GM12878 (cell line): ENCODE results near the gene AJUBA. TPM values are rescaled to one million over a fixed set of nuclear protein-coding genes. Genes with fewer than 3 reads are reported as not detected.
A peak's percentile ranks its signal among the peaks of the same experiment; 100 is the strongest.

Source experiments
- ATF2 ChIP-seq: IDR thresholded peaks from 2 replicates; pipeline ENCODE4 v1.6.1; 2012; ENCODE audit warnings: low read length, inconsistent platforms
- CEBPZ ChIP-seq: fragments of 150-350 bp; IDR thresholded peaks from 2 replicates; pipeline ENCODE4 v1.6.1; 2016; ENCODE audit warnings: low read depth, low read length
- CHD2 ChIP-seq: IDR thresholded peaks from 2 replicates; pipeline ENCODE4 v1.6.1; 2011; ENCODE audit warnings: low read depth, low read length, improper control_type of control experiment, borderline replicate concordance
- E4F1 ChIP-seq: fragments of 450-650 bp; IDR thresholded peaks from 2 replicates; pipeline ENCODE4 v1.6.1; 2018; ENCODE audit warnings: borderline replicate concordance, mild to moderate bottlenecking; ENCODE audit not compliant: partially characterized antibody
- EED ChIP-seq: sonication (generic); IDR thresholded peaks from 2 replicates; pipeline ENCODE4 v1.6.1; 2016; ENCODE audit warnings: antibody characterized with exemption, low read depth
- EGR1 ChIP-seq, 2 experiments: IDR thresholded peaks; 1 replicate in 1 of 2; 2 replicates in 1 of 2; pipeline ENCODE4 v1.6.1; 2011 to 2012; ENCODE audit warnings: low read depth in 2 of 2, low read length in 2 of 2, borderline replicate concordance in 1 of 2, mild to moderate bottlenecking in 1 of 2, moderate library complexity in 1 of 2
- HCFC1 ChIP-seq: fragments of 150-350 bp; IDR thresholded peaks from 2 replicates; pipeline ENCODE4 v1.6.1; 2014; ENCODE audit warnings: low read length
- MTA3 ChIP-seq: IDR thresholded peaks from 2 replicates; pipeline ENCODE4 v1.6.1; 2012; ENCODE audit warnings: low read length, inconsistent platforms, borderline replicate concordance
- MYC ChIP-seq: IDR thresholded peaks from 2 replicates; pipeline ENCODE4 v1.6.1; 2011; ENCODE audit warnings: mild to moderate bottlenecking, low read length, moderate library complexity, inconsistent platforms; ENCODE audit not compliant: insufficient read depth, insufficient replicate concordance, insufficient read length, severe bottlenecking
- PAX8 ChIP-seq: fragments of 450-650 bp; IDR thresholded peaks from 2 replicates; pipeline ENCODE4 v1.6.1; 2017; ENCODE audit warnings: mild to moderate bottlenecking, moderate library complexity
- PKNOX1 ChIP-seq: fragments of 450-650 bp; IDR thresholded peaks from 2 replicates; pipeline ENCODE4 v1.6.1; 2016; ENCODE audit warnings: mild to moderate bottlenecking
- RAD21 ChIP-seq: IDR thresholded peaks from 2 replicates; pipeline ENCODE4 v1.6.1; 2011; ENCODE audit warnings: mild to moderate bottlenecking, low read depth, low read length, moderate library complexity; ENCODE audit not compliant: insufficient read depth
- RAD51 ChIP-seq: fragments of 450-650 bp; IDR thresholded peaks from 2 replicates; pipeline ENCODE4 v1.6.1; 2016; ENCODE audit warnings: moderate library complexity, mild to moderate bottlenecking, inconsistent platforms
- RB1 ChIP-seq: fragments of 450-650 bp; formaldehyde crosslinking; IDR thresholded peaks from 2 replicates; pipeline ENCODE4 v1.6.1; 2017; ENCODE audit warnings: mild to moderate bottlenecking, borderline replicate concordance
- SMC3 ChIP-seq: IDR thresholded peaks from 2 replicates; pipeline ENCODE4 v1.6.1; 2011; ENCODE audit warnings: low read length, improper control_type of control experiment, borderline replicate concordance
- TCF12 ChIP-seq: IDR thresholded peaks from 2 replicates; pipeline ENCODE4 v1.6.1; 2011; ENCODE audit warnings: low read depth, mild to moderate bottlenecking, low read length
- TCF3 ChIP-seq: IDR thresholded peaks from 2 replicates; pipeline ENCODE4 v1.6.1; 2012; ENCODE audit warnings: low read depth, mild to moderate bottlenecking, low read length, borderline replicate concordance; ENCODE audit not compliant: insufficient read depth
- YBX1 ChIP-seq: fragments of 450-650 bp; IDR thresholded peaks from 2 replicates; pipeline ENCODE4 v1.6.1; 2016; ENCODE audit warnings: antibody characterized with exemption
- ZNF274 ChIP-seq: IDR thresholded peaks from one replicate; pipeline ENCODE4 v1.8.0; 2011; ENCODE audit not compliant: insufficient read length, insufficient read depth
- polyA plus RNA-seq, 11 experiments: library from polyadenylated mRNA; depleted of rRNA in 4 of 11; unstranded in 6 of 11; stranded (reverse) in 5 of 11; fragments of >200 nt; fragmentation: Nextera tagmentation in 4 of 11; fragmentation: Illumina TruSeq in 1 of 11; extraction: Ambion mirVana in 4 of 11; extraction: Trizol in 1 of 11; gene quantifications; 1 replicate in 1 of 11; 2 replicates in 10 of 11; pipeline versions ENCODE4 v1.2.1 to v1.2.3, GENCODE V29; 2011 to 2016; ENCODE audit warnings: inconsistent platforms in 2 of 11, missing spikeins in 2 of 11, low read depth in 1 of 11
- total RNA-seq, 4 experiments: library from RNA; depleted of rRNA in 3 of 4; stranded (reverse); fragments of >200 nt in 3 of 4; fragmentation: Illumina TruSeq in 1 of 4; extraction: Trizol in 1 of 4; gene quantifications; 2 replicates each; pipeline versions ENCODE4 v1.2.1 to v1.2.3, GENCODE V29; 2013 to 2021
- TF ChIP-seq, protein P1 (sequence below): IDR thresholded peaks from 2 replicates; pipeline ENCODE4 v1.6.1; 2011; ENCODE audit warnings: borderline replicate concordance, low read depth, mild to moderate bottlenecking, moderate library complexity, mixed read lengths, low read length; ENCODE audit not compliant: insufficient read depth; ENCODE audit errors: extremely low read length

Gene AJUBA
- total and polyA plus RNA-seq, 10 of the 15 experiments (the other 5 are each of a cell fraction or from before 2014, with no cell fraction given) = 0.03 to 18.1 (median 0.36) TPM; not detected in 1

DNA sequence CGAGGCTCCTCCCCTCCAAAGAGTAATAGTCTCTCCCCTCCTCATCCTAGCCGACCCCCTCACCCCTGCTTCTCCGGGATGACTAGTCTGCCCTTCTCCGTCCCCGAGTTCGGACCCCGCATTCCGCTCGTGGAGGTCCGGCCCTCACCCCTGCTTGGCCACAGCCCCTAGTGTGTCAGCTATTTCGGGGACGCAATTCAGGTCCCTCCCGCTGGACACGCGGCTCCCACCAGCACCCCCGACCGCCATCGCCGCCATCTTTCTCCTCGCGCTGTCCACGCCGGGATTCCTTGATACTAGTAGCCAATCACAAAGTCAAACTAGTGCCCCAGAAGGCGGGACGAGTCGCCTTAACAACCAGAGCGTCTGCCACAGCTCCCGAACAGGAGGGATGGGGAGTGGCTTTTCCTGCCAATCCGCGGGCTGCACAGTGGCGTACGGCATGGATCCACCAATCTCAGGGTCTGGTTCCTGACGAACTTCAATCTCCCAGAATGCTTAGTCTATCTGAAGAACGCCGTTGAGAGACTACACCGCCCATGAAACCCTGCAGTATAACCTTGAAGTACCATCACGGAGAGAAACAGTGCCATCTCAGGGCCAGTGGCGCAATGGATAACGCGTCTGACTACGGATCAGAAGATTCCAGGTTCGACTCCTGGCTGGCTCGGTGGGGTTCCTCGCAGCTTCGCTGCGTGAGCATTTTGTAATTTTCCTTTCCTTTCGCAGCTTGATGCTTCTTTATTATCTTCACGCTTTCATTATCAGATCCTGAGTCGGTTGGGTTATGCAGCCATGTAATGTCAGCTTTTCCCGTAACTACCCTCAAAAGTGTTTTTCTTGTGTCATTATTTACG is 53.0 kb downstream of the AJUBA start, which contains the start of gene PRMT5 (continued):
- TF ChIP-seq E4F1 = no peak
- no peak for TF ChIP-seq TCF12
- TF ChIP-seq MYC = peak; percentile 42
- TF ChIP-seq PKNOX1 = peak; percentile 93
- no peak for TF ChIP-seq PAX8
- peak; percentile 68; the same call in 1 of the 2 replicates for TF ChIP-seq RB1
- no peak for TF ChIP-seq EGR1 (IDR thresholded peaks at IDR 0.05; ENCODE audit: borderline replicate concordance in 1 of 2, low read depth in 2 of 2, low read length in 2 of 2)
- TF ChIP-seq, protein P1, sequence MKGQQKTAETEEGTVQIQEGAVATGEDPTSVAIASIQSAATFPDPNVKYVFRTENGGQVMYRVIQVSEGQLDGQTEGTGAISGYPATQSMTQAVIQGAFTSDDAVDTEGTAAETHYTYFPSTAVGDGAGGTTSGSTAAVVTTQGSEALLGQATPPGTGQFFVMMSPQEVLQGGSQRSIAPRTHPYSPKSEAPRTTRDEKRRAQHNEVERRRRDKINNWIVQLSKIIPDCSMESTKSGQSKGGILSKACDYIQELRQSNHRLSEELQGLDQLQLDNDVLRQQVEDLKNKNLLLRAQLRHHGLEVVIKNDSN = no peak
- no peak for TF ChIP-seq YBX1
- no peak for TF ChIP-seq SMC3
- TF ChIP-seq CEBPZ = peak; percentile 36; the same call in 1 of the 2 replicates
- peak; percentile 81; the same call in 1 of the 2 replicates for TF ChIP-seq CHD2
- no peak for TF ChIP-seq TCF3
- TF ChIP-seq MTA3 = no peak; the same call in 1 of the 2 replicates
- TF ChIP-seq EED = peak; percentile 73
- TF ChIP-seq RAD21 = no peak
- TF ChIP-seq ATF2 = 0 out of 2 replicates have a peak, but pooled peaks have one; percentile 39
- no peak for TF ChIP-seq ZNF274
- TF ChIP-seq HCFC1 = peak; percentile 61
- TF ChIP-seq RAD51 = no peak
